H1 (cell line): ENCODE measurements around the gene C1orf115. TPM values are rescaled to one million over a fixed set of nuclear protein-coding genes. Genes with fewer than 3 reads are reported as not detected.

ENCODE experiments used
- PHF8 ChIP-seq: fragments of 200-600 bp; sonication (generic); conservative IDR thresholded peaks from 2 replicates; pipeline ENCODE4 v1.7.1; 2012; ENCODE audit warnings: low read depth, mild to moderate bottlenecking, inconsistent platforms, low read length, moderate library complexity
- SIRT6 ChIP-seq: IDR thresholded peaks from one replicate; pipeline ENCODE4 v1.7.1; 2012; ENCODE audit warnings: low read length, inconsistent platforms
- polyA plus RNA-seq, 7 experiments: library from polyadenylated mRNA; depleted of rRNA in 3 of 7; stranded (reverse) in 5 of 7; unstranded in 2 of 7; fragments of >200 nt in 5 of 7; fragments of 200-250 nt in 2 of 7; gene quantifications; 1 replicate in 5 of 7; 2 replicates in 1 of 7; 4 replicates in 1 of 7; pipeline versions ENCODE4 v1.2.1 to v1.2.3, GENCODE V29; 2011 to 2013; ENCODE audit warnings: missing spikeins in 2 of 7, mixed read lengths in 2 of 7
- total RNA-seq: library from RNA; stranded (reverse); fragmentation: NEBNext Ultra II Directional; extraction: Animal tissue kit (Norgen Biotek cat#: 25700); gene quantifications from 2 replicates; pipeline ENCODE4 v1.2.1, GENCODE V29; 2021
- TF ChIP-seq, protein P1 (sequence below): fragments of 300-600 bp; sonication (generic); IDR thresholded peaks from 2 replicates; pipeline ENCODE4 v1.7.1; 2012; ENCODE audit warnings: low read length, moderate library complexity, mild to moderate bottlenecking, inconsistent platforms; ENCODE audit not compliant: insufficient replicate concordance

Gene C1orf115
- total and polyA plus RNA-seq, 2 of the 8 experiments (the other 6 are each of a cell fraction or from before 2014, with no cell fraction given): 3.5 to 5.6 TPM

DNA sequence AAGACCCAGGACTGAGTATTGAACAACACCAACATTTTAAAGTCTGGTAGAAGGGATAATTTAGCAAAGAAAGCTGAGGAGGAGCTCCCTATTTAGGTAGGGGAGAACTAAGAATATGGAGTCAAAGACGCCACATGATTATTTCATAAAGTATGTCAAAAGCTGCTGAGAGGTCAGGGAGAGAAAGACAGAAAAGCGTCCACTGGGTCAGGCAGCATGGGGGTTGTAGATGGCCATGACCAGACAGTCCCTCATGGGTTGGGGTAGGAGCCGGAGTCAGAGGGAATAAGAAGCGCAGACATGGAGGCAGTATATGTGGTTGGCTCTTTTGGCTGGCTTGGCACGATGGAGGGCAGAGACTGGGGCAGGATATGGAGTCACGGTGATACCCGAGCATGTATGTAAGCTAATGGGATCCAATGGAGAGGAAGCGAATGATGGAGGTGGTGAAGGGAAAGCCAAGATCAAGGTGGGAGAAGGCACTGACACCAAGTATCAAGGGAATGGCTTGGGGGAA, 4.8 kb downstream of the C1orf115 start (continued):
- TF ChIP-seq, protein P1, sequence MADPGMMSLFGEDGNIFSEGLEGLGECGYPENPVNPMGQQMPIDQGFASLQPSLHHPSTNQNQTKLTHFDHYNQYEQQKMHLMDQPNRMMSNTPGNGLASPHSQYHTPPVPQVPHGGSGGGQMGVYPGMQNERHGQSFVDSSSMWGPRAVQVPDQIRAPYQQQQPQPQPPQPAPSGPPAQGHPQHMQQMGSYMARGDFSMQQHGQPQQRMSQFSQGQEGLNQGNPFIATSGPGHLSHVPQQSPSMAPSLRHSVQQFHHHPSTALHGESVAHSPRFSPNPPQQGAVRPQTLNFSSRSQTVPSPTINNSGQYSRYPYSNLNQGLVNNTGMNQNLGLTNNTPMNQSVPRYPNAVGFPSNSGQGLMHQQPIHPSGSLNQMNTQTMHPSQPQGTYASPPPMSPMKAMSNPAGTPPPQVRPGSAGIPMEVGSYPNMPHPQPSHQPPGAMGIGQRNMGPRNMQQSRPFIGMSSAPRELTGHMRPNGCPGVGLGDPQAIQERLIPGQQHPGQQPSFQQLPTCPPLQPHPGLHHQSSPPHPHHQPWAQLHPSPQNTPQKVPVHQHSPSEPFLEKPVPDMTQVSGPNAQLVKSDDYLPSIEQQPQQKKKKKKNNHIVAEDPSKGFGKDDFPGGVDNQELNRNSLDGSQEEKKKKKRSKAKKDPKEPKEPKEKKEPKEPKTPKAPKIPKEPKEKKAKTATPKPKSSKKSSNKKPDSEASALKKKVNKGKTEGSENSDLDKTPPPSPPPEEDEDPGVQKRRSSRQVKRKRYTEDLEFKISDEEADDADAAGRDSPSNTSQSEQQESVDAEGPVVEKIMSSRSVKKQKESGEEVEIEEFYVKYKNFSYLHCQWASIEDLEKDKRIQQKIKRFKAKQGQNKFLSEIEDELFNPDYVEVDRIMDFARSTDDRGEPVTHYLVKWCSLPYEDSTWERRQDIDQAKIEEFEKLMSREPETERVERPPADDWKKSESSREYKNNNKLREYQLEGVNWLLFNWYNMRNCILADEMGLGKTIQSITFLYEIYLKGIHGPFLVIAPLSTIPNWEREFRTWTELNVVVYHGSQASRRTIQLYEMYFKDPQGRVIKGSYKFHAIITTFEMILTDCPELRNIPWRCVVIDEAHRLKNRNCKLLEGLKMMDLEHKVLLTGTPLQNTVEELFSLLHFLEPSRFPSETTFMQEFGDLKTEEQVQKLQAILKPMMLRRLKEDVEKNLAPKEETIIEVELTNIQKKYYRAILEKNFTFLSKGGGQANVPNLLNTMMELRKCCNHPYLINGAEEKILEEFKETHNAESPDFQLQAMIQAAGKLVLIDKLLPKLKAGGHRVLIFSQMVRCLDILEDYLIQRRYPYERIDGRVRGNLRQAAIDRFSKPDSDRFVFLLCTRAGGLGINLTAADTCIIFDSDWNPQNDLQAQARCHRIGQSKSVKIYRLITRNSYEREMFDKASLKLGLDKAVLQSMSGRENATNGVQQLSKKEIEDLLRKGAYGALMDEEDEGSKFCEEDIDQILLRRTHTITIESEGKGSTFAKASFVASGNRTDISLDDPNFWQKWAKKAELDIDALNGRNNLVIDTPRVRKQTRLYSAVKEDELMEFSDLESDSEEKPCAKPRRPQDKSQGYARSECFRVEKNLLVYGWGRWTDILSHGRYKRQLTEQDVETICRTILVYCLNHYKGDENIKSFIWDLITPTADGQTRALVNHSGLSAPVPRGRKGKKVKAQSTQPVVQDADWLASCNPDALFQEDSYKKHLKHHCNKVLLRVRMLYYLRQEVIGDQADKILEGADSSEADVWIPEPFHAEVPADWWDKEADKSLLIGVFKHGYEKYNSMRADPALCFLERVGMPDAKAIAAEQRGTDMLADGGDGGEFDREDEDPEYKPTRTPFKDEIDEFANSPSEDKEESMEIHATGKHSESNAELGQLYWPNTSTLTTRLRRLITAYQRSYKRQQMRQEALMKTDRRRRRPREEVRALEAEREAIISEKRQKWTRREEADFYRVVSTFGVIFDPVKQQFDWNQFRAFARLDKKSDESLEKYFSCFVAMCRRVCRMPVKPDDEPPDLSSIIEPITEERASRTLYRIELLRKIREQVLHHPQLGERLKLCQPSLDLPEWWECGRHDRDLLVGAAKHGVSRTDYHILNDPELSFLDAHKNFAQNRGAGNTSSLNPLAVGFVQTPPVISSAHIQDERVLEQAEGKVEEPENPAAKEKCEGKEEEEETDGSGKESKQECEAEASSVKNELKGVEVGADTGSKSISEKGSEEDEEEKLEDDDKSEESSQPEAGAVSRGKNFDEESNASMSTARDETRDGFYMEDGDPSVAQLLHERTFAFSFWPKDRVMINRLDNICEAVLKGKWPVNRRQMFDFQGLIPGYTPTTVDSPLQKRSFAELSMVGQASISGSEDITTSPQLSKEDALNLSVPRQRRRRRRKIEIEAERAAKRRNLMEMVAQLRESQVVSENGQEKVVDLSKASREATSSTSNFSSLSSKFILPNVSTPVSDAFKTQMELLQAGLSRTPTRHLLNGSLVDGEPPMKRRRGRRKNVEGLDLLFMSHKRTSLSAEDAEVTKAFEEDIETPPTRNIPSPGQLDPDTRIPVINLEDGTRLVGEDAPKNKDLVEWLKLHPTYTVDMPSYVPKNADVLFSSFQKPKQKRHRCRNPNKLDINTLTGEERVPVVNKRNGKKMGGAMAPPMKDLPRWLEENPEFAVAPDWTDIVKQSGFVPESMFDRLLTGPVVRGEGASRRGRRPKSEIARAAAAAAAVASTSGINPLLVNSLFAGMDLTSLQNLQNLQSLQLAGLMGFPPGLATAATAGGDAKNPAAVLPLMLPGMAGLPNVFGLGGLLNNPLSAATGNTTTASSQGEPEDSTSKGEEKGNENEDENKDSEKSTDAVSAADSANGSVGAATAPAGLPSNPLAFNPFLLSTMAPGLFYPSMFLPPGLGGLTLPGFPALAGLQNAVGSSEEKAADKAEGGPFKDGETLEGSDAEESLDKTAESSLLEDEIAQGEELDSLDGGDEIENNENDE: no peak
- TF ChIP-seq SIRT6 (no peak), PHF8 (no peak)
